GM19239 (cell line): ENCODE measurements around the gene MAP3K13.
"Not testable (repeated sequence)": the region's sequence is repeated elsewhere in the genome, so short reads cannot be mapped to it uniquely, and the experiment has no call there.

Experiments used
- DNase-seq: peaks from one replicate; pipeline ENCODE4 v3.0.0; 2011; ENCODE audit warnings: low spot score; ENCODE audit not compliant: insufficient read length
- FAIRE-seq: peaks from 2 replicates; lab custom pipeline; 2011; peaks lifted over from hg19 to GRCh38; lab: Jason Lieb, UNC

The MAP3K13 gene

GRCh38 chr3:185387646-185388045 lies 24.7 kb downstream of the MAP3K13 start:
- no peak for DNase-seq
- FAIRE-seq, result no peak

GRCh38 chr3:185393055-185393454 lies 30.1 kb downstream of the MAP3K13 start:
- no peak for DNase-seq
- no peak for FAIRE-seq

DNA sequence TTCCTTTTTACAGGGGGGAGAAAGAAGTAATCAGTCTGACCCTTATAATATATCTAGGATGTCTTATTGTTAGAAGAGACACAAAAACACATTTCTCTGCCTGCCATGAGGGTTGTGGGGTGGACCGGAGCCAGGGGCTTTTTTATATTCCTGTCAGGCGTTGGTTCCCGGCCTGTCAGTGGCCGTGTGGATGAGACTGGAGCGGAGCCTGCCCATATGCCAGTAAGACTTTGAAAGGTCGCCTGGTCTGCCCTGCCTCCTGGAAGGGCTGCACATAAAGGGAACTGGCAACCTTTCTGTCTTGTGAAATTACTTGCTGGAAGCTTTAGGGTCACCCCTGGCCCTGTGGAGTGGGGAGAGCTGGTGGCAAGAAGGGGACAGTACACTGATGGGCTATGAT lies 34.7 kb downstream of the MAP3K13 start:
- DNase-seq, result no peak

GRCh38 chr3:185399737-185400667 lies 37.1 kb downstream of the MAP3K13 start:
- DNase-seq (no peak), FAIRE-seq (peak; percentile 62)

More for the DNA sequence above, 34.7 kb downstream of the MAP3K13 start:
- FAIRE-seq, result no peak

DNA sequence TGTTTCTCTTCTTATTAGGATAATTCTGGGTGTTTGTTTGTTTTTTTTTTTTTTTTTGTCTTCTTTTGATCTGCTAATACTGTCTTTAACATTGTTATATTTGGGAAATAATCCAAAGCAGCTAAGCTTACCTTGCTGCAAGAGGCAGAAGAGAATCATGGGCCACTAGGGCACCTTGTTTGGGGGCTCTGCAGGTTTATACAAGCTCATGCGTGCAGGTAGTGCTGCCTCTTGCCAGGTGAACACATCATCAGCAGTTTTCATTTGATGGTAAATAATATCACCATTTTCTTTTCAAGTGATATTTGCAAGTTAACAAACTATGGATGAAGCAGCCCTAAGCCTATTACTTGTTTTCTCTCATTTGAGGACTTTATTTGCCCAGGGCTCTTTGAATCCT lies 37.9 kb downstream of the MAP3K13 start:
- no peak for DNase-seq
- FAIRE-seq, result peak; percentile 42

GRCh38 chr3:185401319-185401955 lies 38.5 kb downstream of the MAP3K13 start:
- DNase-seq (no peak), FAIRE-seq (no peak)

DNA sequence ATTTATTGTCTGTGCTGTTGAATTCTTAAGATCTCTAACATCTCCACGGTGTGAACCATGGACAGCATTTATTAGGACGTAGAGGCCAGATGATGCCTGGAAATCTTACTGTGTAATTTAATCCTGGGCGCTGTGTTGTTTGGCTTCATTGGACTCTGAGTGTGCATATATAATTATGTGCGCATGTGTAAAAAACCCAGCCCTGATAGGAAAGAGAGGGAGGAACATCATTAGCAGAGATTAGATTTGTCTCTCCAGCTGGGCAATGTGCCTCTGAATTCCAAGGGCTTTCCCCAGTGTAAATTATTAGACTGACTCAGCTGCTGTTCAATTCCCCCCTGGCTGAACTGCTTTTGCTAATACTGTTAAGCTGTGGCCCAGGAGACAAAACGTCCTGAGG lies 39.6 kb downstream of the MAP3K13 start:
- FAIRE-seq (no peak), DNase-seq (no peak)

DNA sequence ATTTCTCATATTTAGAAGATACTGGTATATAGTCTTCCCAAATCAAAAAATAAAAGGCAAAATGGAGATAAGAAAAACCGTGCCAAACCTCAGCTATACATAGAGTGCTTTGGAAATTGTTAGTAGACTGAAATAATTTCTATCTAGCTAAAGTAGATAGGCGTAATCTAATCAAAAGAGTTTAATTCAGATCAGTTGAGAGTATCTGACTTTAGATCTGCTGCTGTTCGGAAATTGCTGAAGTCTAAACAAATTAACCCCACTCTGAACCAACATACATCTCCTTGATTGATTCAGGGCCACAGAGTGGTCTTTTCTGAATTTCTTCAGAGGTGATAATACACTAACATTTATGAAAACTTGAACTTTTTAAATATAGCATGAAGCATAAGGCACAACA lies 40.1 kb downstream of the MAP3K13 start:
- no peak for FAIRE-seq

GRCh38 chr3:185405243-185405642 lies 42.3 kb downstream of the MAP3K13 start:
- DNase-seq (no peak), FAIRE-seq (no peak)

More for the DNA sequence above, 40.1 kb downstream of the MAP3K13 start:
- no peak for DNase-seq

DNA sequence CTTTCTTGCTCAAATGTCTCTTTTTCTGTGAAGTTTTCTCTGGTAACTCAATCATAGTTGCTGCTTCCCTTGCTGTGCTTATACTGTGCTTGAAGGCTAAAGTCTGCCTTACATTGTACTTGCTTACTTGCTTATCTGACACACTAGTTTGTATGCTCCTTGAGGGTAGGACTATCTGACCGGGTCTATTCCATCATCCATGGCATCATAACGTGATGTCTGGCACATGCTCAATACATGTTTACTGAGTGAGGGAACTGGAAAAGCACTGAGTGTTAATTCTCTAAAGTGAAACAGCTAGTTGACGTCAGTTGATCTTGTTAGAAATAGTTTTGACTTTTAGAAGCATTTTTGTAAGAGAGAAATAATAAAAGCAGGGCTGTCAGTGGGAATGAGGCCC lies 42.7 kb downstream of the MAP3K13 start:
- no peak for DNase-seq
- FAIRE-seq, result no peak

GRCh38 chr3:185406121-185406620 lies 43.2 kb downstream of the MAP3K13 start:
- FAIRE-seq, result no peak

DNA sequence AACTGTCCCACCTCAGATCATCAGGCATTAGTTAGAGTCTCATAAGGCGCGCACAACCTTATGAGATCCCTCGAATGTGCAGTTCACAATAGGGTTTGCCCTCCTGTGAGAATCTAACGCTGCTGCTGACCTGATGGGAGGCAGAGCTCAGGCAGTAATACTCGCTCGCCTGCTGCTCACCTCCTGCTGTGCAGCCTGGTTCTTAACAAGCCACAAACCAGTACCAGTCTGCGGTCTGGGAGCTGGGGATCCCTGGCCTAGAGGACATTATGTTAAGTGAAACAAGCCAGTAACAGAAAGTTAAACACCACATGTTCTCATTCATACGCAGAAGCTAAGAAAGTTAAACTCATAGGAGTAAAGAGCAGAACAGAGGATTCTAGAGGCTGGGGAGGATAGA lies 47.0 kb downstream of the MAP3K13 start:
- no peak for FAIRE-seq
- no peak for DNase-seq

More at GRCh38 chr3:185406121-185406620, 43.2 kb downstream of the MAP3K13 start:
- DNase-seq, result no peak

- FAIRE-seq, result no peak
- DNase-seq, result no peak
Observed at GRCh38 chr3:185411133-185411532, 48.2 kb downstream of the MAP3K13 start.

GRCh38 chr3:185416513-185416912 lies 53.6 kb downstream of the MAP3K13 start:
- no peak for DNase-seq
- FAIRE-seq, result no peak

DNA sequence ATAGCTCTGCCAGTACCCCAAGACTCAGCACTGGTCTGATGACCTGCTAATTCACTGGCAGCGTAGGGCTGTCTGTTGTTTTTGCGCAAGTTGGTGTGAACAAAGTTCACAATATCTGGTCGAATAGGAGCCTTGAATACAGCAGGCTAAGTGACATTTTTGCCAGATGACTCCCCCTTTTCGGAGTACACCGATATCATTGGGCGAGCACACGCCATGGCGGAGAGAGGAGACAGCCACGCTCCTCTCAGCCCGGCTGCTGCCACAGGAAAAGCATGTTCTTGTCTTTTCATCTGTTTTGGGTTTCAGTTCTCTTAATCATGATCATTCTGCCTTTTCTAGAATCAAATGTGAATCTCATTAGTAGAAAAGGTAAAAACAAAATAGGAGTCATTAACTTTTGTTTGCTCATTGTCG lies 55.6 kb downstream of the MAP3K13 start:
- not testable (repeated sequence) for DNase-seq
- FAIRE-seq, result peak; percentile 40

DNA sequence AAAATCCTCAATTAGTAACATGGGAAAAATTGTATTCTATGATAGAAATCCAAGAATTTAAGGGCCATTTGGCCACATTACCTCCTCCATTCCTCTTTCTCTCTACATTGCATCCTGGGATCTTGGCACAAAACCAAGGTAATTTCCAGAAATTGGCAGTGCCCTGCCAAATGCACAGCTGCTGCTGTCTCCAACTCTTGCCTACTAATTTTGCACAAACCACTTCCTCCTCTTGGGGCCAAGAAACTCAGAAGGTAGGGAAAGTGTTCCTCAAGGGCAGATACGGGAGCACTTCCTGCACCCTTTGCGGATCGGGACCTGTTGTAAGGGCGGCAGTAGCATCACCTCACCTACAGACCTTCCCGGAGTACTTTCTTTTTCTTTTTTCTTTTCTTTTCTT lies 57.8 kb downstream of the MAP3K13 start:
- FAIRE-seq (no peak), DNase-seq (no peak)

- DNase-seq (no peak), FAIRE-seq (no peak)
Observed at GRCh38 chr3:185421577-185422232, 58.8 kb downstream of the MAP3K13 start.

DNA sequence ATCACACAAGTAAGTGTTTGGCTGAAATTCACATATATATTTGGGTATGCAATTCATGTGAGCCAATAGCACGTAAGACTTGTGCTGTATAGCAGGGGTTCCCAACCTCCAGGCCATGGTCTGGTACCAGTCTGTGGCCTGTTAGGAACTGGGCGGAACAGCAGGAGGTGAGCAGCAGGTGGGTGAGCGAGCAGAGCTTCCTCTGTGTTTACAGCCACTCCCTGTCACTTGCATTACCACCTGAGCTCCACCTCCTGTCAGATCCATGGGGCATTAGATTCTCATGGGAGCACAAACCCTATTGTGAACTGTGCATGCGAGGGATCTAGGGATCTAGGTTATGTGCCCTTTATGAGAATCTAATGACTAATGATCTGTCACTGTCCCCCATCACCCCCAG lies 59.7 kb downstream of the MAP3K13 start:
- DNase-seq (no peak), FAIRE-seq (no peak)

DNA sequence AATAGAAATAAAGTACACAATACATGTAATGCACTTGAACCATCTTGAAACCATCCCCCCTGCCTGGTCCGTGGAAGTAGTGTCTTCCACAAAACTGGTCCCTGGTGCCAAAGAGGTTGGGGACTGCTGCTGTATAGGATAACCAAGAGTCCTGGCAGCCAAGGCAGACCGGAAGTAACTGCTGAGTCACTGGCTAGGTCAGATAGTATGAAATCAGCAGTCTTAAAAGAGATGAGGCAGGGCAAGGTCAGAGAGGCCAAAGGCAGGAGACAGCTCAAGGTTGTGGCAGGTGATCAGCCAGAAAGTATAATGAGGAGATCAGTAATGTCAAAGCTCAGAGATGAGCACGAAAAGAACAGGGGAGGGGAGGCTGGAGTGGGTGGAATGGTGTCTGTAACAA lies 60.2 kb downstream of the MAP3K13 start:
- DNase-seq (no peak), FAIRE-seq (peak; percentile 35)

- DNase-seq (no peak), FAIRE-seq (no peak)
Observed at GRCh38 chr3:185424435-185424834, 61.5 kb downstream of the MAP3K13 start.

- no peak for DNase-seq
- no peak for FAIRE-seq
Observed at GRCh38 chr3:185430375-185430774, 67.4 kb downstream of the MAP3K13 start.
